HFFc6 (cell line): Measurements from ENCODE around the gene DNAH17. TPM values are rescaled to one million over a fixed set of nuclear protein-coding genes. Genes with fewer than 3 reads are reported as not detected.

Experiments used
- DNase-seq: peaks from one replicate; pipeline ENCODE4 v3.0.0-alpha.2; 2018
- H3K27ac Mint-ChIP-seq: 2 replicates; pipeline ENCODE4 v1.8.0; 2020; ENCODE audit warnings: mild to moderate bottlenecking, mixed read lengths
- H3K27me3 Mint-ChIP-seq: 2 replicates; pipeline ENCODE4 v1.8.0; 2021; ENCODE audit warnings: mild to moderate bottlenecking, moderate library complexity, mixed read lengths; ENCODE audit not compliant: insufficient read depth
- H3K36me3 Mint-ChIP-seq: 2 replicates; pipeline ENCODE4 v1.8.0; 2021; ENCODE audit warnings: low read depth, mixed read lengths
- H3K4me1 Mint-ChIP-seq: 2 replicates; pipeline ENCODE4 v1.8.0; 2020; ENCODE audit warnings: low read depth, mixed read lengths
- H3K4me3 Mint-ChIP-seq: 2 replicates; pipeline ENCODE4 v1.8.0; 2020; ENCODE audit warnings: mild to moderate bottlenecking, moderate library complexity, mixed read lengths
- H3K9me3 Mint-ChIP-seq: 2 replicates; pipeline ENCODE4 v1.8.0; 2020; ENCODE audit warnings: mild to moderate bottlenecking, mixed read lengths
- CTCF ChIP-seq: fragments of 200-600 bp; sonication (generic); IDR thresholded peaks from 2 replicates; pipeline ENCODE4 v1.5.0; 2021; ENCODE audit warnings: antibody characterized with exemption, mild to moderate bottlenecking
- total RNA-seq, 6 experiments: library from RNA; stranded (reverse); fragmentation: NEBNext Ultra II Directional; extraction: Animal tissue kit (Norgen Biotek cat#: 25700); gene quantifications; 2 replicates in 1 of 6; 3 replicates in 5 of 6; pipeline ENCODE4 v1.2.3, GENCODE V29; 2021

The DNAH17 gene
- total RNA-seq, 6 experiments from 2014 or later = not detected

GRCh38 chr17:78460951-78461798 lies 116.0 kb downstream of the DNAH17 start:
- no peak for TF ChIP-seq CTCF
- Mint-ChIP-seq H3K4me1 (no peaks in the 10 kb centered on the region), H3K27ac (no peak overlapping the region), H3K4me3 (no peak overlapping the region), H3K27me3 (peaks cover 28% of the 10 kb centered on the region), H3K36me3 (no peaks in the 10 kb centered on the region), H3K9me3 (no peaks in the 10 kb centered on the region)
- DNase-seq = no peak

GRCh38 chr17:78460176-78460675 lies 117.0 kb downstream of the DNAH17 start:
- Mint-ChIP-seq H3K27ac (no peak overlapping the region), H3K9me3 (no peaks in the 10 kb centered on the region), H3K4me3 (no peak overlapping the region), H3K27me3 (peaks cover 35% of the 10 kb centered on the region), H3K36me3 (no peaks in the 10 kb centered on the region), H3K4me1 (no peaks in the 10 kb centered on the region)
- no peak for TF ChIP-seq CTCF
- DNase-seq = no peak

GRCh38 chr17:78459696-78460095 lies 117.5 kb downstream of the DNAH17 start:
- Mint-ChIP-seq H3K27me3 (peaks cover 35% of the 10 kb centered on the region), H3K36me3 (no peaks in the 10 kb centered on the region), H3K9me3 (no peaks in the 10 kb centered on the region), H3K4me1 (no peaks in the 10 kb centered on the region), H3K4me3 (no peak overlapping the region), H3K27ac (no peak overlapping the region)
- TF ChIP-seq CTCF = no peak
- DNase-seq = no peak

GRCh38 chr17:78458736-78459335 lies 118.4 kb downstream of the DNAH17 start:
- no peaks in the 10 kb centered on the region for H3K36me3 Mint-ChIP-seq
- no peaks in the 10 kb centered on the region for H3K9me3 Mint-ChIP-seq
- no peak for TF ChIP-seq CTCF
- no peaks in the 10 kb centered on the region for H3K4me1 Mint-ChIP-seq
- no peak for DNase-seq
- H3K27me3 Mint-ChIP-seq = peaks cover 43% of the 10 kb centered on the region
- no peak overlapping the region for H3K27ac Mint-ChIP-seq
- H3K4me3 Mint-ChIP-seq = no peak overlapping the region

- H3K9me3 Mint-ChIP-seq = no peaks in the 10 kb centered on the region
- H3K27me3 Mint-ChIP-seq = peaks cover 43% of the 10 kb centered on the region
- no peak overlapping the region for H3K27ac Mint-ChIP-seq
- no peak for TF ChIP-seq CTCF
- no peaks in the 10 kb centered on the region for H3K36me3 Mint-ChIP-seq
- H3K4me3 Mint-ChIP-seq = no peak overlapping the region
- no peaks in the 10 kb centered on the region for H3K4me1 Mint-ChIP-seq
- DNase-seq = no peak
These were observed 119.1 kb downstream of the DNAH17 start for GRCh38 chr17:78458091-78458490.
